ENCODE results near the gene WHRN. TPM values are rescaled to one million over a fixed set of nuclear protein-coding genes. Genes with fewer than 3 reads are reported as not detected.
A peak's percentile ranks its signal among the peaks of the same experiment; 100 is the strongest.

The WHRN gene
- total RNA-seq, 1 experiment from 2014 or later: 2.0 TPM

DNA sequence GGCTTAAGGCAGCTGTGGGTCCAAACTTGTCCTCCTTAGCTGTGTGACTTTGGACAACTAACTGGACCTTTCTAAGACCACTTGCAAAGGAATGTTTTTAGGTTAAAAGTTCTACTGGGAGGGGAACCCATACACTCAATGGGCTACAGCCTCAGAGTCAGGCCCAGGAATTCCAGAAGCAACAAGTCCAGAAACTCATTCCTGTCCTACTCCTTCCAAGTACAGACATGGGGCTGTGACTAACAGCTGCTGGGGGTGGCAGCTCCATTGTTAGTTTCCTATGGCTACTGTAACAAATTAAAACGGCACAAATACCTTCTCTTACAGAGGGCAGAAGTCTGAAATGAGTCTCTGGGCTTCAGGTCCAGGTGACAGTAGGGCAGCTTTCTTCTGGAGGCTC lies 105.1 kb downstream of the WHRN start:
- no peak for DNase-seq (ENCODE audit: low spot score)

DNA sequence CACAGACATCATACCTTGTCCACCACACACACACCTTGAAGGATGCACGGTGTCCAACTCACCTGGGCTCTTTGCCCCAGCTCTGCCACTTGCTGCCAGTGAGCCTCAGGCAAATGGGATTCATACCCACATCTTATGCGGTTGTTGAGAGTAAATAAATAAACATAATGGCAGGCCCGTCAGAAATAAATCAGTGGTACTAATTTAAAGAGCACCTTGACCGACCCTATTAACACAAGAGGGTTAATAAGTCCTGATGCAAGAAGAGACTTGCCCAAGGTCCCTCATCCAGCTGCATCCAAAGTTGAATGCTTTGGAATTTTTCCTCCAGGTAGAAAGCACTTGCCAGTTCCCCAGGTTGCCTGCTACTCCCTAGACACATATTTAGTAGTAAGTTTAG lies 105.9 kb downstream of the WHRN start:
- no peak for DNase-seq (ENCODE audit: low spot score)

DNA sequence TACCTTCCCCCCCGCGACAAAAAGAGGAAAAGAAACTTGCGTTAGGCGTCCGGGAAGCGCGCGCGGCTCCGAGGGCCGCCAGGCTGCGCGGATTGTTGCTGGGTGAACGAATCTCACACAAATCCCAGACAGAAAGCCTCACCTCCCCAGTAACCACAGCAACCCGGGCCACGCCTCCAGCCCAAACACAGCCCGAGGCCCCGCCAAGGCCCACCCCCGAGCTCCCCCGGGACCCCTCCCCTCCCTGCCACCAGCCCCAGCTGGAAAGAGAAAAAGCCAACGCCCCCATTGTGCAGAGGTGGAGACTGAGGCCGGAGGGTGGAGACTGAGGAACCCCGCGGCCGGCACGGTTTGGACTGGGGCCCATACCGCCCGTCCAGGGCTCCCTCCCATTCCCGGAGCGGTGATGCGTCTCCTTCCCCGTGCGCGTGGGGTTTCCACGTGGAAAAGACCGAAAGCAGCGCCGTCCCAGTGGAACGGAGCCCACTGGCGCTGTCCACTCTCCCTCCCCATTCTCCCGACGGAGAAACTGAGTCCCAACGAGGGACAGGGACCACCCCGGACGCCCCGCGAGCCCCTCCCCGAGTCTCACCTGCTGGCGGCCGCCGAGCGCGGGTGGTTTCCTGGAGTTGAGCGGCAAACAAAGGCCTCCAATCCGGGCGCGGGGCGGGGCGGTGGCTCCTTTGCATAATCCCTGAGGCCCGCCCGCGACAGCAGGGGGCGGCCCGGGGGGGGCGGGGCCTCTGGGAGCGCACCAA lies 107.2 kb downstream of the WHRN start:
- DNase-seq (ENCODE audit: low spot score): peak; percentile 76

DNA sequence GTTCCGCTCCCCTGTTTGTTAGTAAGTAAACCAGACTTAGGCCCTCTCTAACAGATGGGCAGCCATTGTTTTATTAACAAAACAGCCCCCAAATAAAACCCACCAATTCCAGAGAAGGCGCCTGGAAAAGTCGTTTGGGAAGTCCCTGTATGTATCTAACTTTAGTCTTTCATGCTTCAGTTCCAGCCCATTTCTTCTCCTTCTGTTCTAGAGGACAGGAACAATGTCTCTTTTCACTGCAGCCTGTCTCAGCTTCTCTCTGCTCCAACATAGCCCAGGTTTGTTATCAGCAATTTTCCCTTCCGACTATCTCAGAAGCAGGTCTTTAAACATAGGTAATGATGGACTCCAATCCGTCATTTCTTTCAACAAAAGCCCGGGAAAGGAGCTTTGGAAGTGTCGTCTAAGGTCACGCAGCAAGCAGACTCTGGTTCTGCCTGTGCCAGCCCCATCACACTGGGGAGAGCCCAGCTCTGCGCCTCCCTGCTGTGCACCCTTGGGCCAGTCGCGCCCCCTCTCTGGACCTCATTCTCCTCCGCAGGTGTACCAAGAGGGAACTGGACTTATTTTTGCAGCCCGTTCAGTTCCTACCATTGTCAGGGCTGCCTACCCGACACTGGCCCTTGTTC lies 107.9 kb downstream of the WHRN start:
- no peak for DNase-seq (ENCODE audit: low spot score)

DNA sequence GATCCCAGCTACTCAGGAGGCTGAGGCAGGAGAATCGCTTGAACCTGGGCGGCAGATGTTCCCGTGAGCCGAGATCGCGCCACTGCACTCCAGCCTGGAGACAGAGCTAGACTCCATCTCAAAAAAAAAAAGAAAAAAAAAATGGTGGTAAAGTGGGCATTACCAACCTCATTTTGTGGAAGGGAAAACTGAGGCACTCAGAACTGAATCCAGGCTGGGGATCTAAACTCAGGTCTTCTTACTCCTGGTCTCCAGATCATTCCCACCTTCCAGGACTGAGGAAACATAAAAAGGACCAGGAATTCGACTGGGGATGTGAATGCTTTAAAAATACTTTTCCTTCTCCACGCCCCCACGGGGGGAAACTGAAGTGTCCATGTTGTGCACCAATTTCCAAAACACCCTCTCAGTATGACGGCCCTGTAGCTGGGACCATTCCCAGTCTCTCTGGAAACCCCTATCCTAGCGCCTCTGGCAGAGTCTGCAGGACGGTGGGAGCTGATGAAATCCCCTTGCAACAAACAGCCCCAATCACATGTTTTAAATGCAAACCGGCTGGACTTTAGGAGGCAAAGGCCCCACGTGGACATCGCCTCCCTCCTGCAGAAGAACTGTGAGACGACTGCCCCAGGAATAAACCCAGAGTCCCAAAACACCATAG lies 108.6 kb downstream of the WHRN start:
- DNase-seq (ENCODE audit: low spot score): no peak

DNA sequence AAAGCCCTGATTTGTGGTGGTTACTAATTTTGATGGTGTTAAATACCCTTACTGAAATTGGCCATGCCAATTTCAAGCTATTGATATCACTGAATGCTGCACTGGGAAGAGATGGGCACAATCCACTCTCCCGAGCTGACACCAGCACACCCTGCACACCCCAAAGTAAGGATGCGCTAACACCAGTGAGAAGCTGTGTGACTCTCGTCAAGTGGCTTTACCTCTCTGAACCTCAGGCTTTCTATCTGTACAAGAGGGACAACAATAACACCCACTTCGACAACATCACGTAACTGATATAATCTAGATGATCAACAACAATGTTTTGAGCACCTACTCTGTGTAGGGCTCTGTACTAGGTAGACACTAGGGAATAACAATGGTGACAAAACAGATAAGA lies 109.5 kb downstream of the WHRN start:
- no peak for DNase-seq (ENCODE audit: low spot score)

DNA sequence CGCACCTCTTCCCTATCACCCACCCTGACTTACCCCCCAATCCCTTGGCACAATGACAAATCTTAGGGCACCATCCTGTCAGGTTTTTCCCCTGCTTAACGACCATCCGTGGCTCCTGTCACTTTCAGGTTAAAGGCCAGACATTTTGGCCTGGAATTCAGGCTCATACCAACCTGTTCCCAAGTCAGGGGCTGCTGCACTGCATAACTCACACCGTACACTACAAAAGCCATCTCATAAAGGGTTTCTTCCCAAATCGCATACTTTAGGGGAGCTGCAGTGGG lies 110.0 kb downstream of the WHRN start:
- DNase-seq (ENCODE audit: low spot score): no peak

DNA sequence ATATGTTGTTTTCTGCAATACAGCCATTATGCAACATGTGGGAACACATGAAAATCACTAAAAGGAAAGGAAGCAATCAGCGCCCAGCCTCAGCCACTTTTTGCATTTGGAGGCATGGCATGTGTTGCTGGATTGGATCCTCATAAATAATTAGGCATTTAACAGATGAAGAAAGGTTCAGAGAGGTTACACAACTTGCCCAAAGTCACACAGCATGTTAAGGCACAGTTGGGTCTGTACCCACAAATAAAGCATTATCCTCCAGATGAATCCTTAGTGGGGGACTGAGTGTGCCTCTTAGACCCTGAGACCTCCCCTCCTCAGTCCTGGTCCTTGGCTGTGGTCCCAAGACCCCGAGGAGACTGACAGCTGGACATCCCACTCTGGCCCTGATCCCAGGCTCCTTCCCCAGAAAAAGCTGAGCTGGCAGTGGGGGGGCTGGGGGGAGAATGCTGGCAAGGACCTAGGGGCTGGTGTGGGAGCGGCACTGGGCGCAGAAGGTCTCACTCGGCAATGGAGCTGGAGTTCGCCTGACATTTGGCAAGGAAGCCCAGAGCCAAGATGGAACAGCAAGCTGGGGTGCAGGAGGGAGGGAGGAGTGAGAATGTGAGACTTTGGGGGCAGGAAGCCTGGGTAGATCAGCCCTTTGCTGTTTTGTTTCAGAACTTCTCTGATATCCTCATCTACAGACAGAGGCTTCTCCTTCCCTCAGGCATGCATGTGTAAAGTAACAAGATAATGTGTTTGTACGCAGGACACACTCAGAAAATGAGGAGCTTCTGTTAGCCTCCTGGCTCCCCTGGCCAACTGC lies 110.5 kb downstream of the WHRN start:
- no peak for DNase-seq (ENCODE audit: low spot score)

DNA sequence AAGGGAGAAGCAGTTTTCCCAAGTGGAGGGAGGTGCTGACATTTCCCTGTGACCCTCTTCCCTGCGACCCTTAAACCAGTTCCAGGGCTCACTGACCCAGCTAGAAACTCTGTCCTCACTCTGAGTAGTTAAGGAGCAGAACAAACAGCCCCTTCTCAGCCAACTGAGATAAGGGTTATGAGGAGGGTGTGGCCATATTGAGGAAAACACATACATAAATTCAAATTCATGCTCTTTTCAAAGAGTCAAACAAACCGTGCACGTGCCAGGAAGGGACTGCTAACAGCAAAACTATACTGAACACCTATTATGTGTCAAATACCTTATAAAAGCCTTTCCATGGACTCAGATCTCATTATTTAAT lies 112.5 kb downstream of the WHRN start:
- no peak for DNase-seq (ENCODE audit: low spot score)

DNA sequence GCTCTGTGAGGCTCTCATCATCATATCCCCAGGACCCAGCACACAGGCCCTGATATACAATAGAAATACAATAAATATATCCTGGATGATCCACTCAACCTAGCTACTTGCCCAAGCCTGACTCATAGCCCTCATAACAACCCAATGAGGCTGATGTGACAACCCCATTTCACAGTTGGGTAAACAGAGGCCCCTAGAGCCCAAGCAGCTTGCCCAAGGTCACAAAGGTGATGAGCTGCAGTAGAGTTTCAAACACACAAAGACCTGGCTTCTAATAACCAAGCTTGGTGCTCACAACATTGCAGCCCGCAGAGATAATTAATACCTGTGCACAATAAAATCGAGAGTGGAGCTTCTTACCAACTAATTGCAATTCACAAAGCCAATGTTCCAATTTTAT lies 114.3 kb downstream of the WHRN start:
- DNase-seq (ENCODE audit: low spot score): no peak

DNA sequence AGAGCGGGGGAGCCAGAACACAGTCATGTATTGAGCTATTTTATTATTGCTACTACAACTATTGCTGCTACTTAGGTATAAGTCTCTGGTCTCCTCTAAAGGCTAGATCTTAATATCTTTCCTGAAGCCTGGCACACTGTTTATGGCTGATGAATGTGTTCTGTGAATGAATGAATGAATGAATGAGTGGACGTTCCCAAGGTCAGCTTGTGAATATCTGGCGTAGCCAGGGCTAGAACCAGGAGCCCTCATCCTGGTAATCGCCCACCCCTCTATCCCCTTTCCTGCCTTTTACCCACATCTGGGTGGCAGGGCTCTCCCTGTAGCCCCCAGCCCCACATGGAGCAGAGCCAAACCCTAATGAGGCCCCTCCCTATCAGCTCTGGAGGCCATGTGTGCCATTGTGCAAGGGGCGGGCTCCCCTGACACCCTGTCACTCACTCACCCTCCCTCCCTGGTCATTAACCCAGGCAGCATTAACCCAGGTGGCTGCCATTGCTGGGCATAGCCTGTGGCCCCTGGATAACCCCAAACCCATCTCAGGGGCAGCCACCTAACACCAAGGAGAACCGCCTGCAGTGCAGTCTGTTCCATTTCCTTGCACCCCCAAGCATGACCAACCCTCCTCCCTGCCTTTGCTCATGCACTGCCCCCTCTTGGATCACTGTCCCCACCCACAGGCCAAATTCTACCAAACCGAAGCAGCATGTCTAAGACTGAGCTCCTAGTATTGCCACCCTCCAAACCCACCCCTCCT lies 115.5 kb downstream of the WHRN start:
- DNase-seq (ENCODE audit: low spot score): no peak

DNA sequence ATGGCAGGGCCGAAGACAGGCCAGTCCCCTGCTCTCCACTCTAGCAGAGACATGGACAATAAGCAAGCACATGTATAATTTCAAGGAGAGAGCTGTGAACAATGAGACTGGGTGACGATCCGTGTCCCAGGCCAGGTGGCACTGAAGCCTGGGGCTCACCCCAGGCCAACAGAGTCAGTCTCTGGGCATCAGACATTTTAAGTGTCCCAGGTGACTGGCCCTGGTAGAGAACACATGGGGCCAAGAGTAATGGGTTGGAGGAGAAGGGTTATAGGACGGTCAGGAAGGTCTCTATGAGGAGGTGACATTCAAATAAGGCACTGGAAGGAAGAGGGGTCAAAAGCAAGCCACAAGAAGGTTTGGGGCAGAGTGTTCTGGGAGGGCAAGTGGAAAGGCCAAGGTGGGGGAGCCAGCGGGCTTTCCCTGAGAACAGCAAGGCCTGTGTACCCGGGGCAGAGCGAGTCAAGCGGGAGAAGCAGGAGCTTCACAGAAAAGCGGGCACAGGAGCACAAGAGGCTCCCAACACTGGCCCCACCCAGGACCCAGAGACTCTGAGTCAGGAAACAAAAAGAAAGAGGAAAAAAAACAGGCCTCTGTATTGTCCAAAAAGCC lies 116.4 kb downstream of the WHRN start:
- no peak for DNase-seq (ENCODE audit: low spot score)

DNA sequence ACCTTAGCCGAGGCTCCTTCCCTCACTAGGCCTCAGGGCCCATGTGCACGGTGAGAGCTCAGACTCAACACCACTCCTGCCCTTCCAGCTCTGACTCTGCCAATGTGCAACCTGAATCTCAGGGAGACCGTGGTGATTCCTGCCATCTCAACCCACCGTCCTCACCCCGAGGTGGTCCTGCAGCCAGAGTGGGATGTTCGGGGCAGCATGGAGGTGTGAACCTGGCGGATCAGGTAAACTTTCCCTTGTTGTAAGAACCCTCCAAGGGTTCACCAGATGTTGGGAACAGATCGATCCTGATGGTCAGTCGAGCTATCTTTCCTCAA lies 117.0 kb downstream of the WHRN start:
- DNase-seq (ENCODE audit: low spot score): no peak

DNA sequence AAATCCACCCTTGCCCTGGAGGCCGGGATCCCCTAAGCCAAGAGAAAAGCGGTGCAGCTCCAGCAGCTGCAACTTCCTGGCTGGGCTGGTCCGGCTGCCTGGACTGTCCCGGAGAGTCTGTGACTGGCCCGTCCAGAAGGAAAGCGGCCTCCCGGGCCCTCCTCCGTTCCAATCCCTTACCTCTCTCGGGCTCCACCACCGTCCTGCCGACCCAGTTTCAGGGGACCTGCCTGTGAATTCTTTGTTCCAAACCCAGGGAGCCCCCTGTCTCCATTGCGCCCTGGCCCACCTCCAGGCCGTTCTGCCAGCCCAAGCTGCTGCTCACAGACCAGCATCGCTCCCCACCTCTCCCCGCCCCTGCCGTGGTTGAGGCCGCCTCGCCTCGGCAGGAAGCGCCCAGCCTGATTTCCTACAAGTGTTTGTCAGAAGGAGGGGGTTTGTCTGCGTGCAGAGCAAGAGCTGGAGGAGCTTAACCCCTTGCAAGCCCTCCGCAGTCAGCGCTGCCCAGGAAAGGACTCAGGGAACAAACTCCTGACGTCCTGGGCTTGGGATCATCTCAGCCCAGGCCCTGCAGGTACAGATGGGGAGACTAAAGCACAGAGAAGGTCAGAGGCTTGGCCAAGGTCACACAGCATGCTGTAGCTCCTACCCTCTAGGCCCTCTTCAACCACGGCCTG lies 117.5 kb downstream of the WHRN start, which contains the start of gene AKNA:
Gene AKNA (minus strand): TSS at position 303 of the 677 bp plus-strand sequence. CDS start 6,649 bp downstream, outside the sequence.
- DNase-seq (ENCODE audit: low spot score): peak; percentile 35

DNA sequence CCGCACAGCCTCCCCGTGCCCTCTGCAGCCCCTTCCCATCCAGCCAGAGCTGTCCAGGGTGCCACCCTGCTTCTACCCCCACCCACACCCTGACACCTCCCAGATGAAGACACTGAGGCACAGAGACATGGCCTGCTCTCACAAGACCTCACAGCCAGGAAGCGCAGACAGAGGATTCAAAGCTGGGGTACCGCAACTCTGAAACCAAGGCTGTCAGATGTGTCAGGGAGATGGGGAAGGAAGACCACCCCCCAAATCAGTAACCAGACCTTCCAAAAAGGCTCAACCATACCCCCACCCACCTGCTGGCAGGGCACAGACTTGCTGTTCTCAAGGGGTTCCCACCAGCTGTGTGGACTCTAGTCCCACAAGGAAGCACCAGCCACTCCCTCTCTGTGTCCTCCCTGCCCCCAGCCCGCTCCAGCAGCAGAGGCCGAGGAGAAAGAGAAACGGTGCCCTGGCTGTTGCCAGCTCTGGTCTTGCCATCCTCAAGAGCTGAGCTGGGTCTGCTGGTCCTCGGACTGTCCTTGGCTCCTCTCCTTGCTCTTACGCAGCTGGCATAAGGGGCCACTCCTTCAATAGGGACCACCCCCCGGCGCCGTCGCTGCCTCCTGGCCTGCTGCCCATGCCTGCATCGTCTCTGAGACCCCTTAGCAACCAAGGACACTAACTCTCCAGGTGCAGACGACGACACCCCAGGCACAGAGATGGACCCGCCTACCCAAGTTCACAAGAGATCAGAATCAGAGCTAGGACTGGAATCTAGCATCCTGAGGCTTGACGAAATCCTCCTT lies 118.2 kb downstream of the WHRN start:
- no peak for DNase-seq (ENCODE audit: low spot score)

DNA sequence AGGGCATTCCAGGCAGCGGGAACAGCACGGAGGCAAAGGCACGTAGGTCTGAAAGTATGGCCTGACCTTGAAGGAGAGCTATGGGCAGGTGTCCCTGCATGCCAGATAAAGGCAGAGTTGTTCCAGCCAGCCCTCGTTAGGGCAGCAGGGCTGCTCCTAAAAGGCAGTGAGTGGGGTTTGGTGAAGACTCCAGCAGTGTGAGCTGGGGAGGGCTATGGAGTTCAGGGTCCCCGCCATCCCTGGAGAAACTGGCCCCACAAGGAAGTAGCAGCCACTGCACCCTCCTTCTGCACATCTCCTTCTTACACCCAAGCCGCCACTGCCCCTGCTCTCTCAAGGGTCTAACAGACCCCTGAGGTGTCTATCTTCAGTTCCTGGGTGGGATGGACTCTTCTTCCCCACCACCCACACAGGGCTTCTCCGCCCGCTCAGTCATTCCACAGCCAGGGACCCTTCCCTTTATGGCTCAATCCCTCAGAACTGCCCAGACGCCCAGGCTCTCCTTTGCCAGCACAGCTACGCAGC lies 118.8 kb downstream of the WHRN start:
- DNase-seq (ENCODE audit: low spot score): no peak

DNA sequence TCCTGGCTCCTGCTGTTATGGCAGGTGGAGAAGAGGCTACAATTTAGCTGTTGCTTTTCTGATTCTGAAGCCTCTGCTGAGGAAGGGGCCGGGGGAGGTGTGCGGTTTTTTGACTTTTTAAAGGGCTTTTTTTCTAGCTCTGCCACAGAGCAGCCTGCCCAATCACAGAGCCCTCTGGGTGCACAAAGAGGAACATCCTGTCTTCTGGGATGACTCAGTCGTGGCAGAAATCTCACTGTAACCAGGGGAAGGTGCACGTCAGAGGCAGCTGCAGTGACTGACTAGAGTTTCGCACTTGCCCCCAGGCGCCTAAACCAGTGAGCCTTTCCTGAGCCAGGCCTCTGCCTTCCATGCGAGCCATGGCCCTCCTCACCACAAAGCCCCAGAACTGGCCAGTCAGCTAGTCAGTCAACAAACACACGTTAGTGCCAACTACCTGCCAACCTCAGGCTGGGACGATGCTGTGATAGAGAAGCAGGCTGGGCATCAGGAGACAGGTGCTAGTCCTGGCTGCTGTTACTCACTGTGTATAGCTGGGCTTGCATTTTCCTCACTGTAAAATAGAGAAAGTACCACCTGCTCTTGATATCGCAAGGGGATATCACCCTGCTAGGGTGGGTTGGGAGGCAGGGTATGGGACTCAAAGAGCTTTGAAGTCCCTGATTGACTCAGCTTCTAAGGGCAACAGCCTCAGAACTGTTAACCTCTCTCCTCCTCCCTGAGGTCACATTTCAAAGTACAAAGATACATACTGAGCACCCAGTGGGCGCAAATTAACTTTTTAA lies 119.7 kb downstream of the WHRN start:
- DNase-seq (ENCODE audit: low spot score): peak; percentile 89

DNA sequence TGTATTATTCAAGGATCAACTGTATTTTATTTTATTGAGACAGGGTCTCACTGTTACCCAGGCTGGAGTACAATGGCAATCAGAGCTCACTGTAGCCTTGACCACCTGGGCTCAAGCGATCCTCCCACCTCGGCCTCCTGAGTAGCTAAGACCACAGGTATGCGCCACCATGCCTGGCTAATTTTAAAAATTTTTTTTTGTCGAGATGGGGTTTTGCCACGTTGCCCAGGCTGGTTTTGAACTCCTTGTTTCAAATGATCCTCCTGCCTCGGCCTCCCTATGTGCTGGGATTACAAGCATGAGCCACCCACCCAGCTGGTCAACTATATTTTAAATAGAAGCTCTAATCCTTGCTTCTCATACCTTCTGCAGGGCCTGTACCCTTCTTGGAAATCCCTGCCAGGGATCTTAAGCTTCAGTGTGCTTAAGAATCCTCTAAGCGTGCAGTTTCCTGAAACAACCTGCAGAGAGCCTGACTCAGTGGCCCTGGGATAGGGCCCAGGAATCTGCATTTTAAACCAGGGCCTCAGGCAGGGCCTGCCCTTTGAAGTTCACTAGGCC lies 120.4 kb downstream of the WHRN start:
- no peak for DNase-seq (ENCODE audit: low spot score)

DNA sequence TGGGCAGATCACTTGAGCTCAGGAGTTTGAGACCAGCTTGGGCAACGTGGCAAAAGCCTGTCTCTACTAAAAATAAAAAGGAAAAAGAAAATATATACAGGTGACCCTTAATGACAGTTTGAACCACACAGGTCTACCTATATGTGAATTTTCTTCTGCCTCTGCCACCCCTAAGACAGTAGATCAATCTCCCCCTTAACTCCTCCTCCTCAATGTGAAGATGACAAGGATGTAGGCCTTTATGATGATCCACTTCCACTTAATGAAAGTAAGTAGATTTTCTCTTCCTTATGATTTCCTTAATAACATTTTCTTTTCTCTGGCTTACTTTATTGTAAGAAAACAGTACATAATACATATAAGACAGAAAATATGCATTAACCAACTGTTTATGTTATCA lies 120.9 kb downstream of the WHRN start:
- no peak for DNase-seq (ENCODE audit: low spot score)
